ENCODE measurements around the gene FOXC1. TPM values are rescaled to one million over a fixed set of nuclear protein-coding genes. Genes with fewer than 3 reads are reported as not detected.

Gene FOXC1
- total RNA-seq, 1 experiment from 2014 or later: 10.2 TPM

- in situ Hi-C loops (cut with HindIII; ENCODE audit: low sequenced_read_pairs): no loop called here
- no peak for DNase-seq (ENCODE audit: low spot score)
These were observed 23.8 kb downstream of the FOXC1 start for GRCh38 chr6:1633366-1634021.

DNA sequence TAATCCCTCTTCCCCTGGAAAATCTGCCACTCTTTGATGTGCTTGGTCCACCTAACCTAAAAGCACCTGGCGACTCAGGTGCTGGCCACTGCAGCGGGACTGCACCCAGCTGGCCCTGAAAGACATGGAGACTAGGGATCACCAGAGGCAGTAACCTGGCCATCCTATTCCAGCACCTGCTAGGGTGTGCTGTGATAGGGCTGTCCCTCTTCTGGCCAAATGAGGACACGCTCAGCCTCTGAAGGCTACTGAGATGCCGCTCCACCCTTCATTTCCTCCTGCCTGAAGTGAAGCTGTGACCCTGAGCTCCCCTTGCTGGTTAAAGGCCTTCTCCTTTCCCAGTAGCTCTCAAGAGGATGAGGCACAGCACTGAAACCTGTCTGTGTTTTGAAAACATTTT is 24.4 kb downstream of the FOXC1 start:
- no peak for DNase-seq (ENCODE audit: low spot score)
- in situ Hi-C loops (cut with HindIII; ENCODE audit: low sequenced_read_pairs): no loop called here

DNA sequence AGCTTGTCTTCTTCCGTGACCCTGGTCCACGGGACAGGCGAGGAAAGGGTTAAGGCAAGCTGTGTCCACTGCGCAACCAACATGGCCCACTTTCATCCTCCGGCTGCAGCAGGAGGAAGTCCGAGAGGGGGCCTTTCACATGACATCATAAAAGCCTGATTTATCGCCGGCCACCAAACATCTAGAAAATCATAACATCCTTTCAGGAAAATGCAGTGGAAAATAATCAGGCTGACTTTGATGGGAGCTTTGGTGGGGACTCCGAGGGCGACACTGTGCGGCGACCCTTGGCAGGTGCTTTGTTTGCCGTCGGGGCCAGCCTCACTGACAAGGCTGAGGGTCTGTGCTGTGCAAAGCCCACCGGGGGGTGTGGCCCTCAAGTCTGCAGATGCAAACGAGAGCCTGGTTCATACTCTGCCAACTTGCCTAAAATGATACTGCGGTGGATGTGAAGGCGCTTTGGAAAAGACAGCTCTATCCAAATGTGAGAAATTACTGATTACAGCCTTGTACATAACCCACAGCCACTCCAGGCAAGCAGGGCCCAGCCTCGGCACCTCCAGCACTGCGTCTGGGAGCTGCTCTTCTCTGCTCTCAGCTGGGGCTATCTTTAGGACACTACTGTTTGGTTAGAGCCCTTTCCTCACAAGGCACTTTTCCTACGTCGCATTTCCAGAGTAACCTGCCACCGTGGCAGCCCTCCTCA is 25.7 kb downstream of the FOXC1 start:
- no peak for DNase-seq (ENCODE audit: low spot score)

GRCh38 chr6:1636272-1636825 is 26.6 kb downstream of the FOXC1 start:
- DNase-seq (ENCODE audit: low spot score): no peak
- in situ Hi-C loops (cut with HindIII; ENCODE audit: low sequenced_read_pairs): no loop called here

More for the DNA sequence above, 25.7 kb downstream of the FOXC1 start:
- in situ Hi-C loops (cut with HindIII; ENCODE audit: low sequenced_read_pairs): no loop called here

- DNase-seq (ENCODE audit: low spot score): no peak
- in situ Hi-C loops (cut with HindIII; ENCODE audit: low sequenced_read_pairs): no loop called here
These were observed 27.5 kb downstream of the FOXC1 start for GRCh38 chr6:1636971-1637871.

- in situ Hi-C loops (cut with HindIII; ENCODE audit: low sequenced_read_pairs): no loop called here
These were observed 29.7 kb downstream of the FOXC1 start for GRCh38 chr6:1639430-1639829.

DNA sequence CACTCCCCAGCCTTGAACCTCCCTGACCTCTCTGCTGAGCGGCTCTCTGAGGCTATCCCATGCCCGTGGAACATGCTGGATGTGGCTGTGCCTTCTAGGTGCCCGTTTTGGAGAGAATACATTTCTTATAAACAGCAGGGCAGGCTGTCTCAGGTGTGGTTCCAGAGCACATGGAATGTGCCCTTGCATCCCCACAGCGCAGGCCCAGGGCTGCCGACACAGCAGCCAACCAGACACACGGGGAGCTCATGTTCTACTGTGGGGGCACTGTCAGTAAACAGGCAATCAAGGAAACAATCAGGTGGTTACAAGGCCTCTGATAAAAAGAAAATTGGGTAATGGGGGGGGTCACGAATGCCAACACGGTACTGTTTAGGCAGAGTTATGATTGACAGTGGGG is 30.8 kb downstream of the FOXC1 start:
- in situ Hi-C loops (cut with HindIII; ENCODE audit: low sequenced_read_pairs): no loop called here
- DNase-seq (ENCODE audit: low spot score): no peak

More at GRCh38 chr6:1639430-1639829, 29.7 kb downstream of the FOXC1 start:
- DNase-seq (ENCODE audit: low spot score): no peak

- in situ Hi-C loops (cut with HindIII; ENCODE audit: low sequenced_read_pairs): no loop called here
- DNase-seq (ENCODE audit: low spot score): no peak
These were observed 31.7 kb downstream of the FOXC1 start for GRCh38 chr6:1641343-1641885.

GRCh38 chr6:1643111-1643510 is 33.4 kb downstream of the FOXC1 start:
- no peak for DNase-seq (ENCODE audit: low spot score)
- in situ Hi-C loops (cut with HindIII; ENCODE audit: low sequenced_read_pairs): no loop called here

DNA sequence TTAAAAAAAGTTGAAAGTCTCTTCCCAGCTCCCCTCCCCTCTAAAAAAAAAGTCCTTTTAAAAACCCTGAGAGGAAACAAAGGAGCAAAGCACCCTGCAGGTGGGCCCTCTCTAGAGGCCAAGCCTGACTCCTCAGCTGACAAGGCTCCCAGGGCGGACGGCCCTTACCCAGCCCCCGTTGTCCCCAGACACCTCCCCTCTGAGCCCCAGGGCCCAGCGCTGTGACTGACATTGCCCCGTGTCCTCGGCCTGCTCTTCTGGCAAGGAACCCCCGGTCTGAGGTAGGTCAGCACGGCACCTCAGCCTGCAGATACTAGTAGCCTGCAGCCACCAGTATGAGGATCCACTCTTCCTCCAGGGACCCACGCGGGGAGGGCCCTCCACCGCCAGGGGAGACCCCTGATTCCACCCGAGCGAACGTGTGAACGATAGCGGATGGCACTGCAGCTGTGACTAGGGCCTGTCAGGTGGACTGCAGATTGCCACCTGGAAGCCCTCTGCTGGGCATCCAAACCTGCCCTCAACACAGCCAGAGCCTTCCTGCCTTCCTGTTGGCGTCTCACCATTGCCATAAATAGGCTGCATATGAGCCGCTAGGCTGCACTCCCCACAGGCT is 34.2 kb downstream of the FOXC1 start:
- in situ Hi-C loops (cut with HindIII; ENCODE audit: low sequenced_read_pairs): no loop called here
- no peak for DNase-seq (ENCODE audit: low spot score)

GRCh38 chr6:1644516-1645060 is 34.9 kb downstream of the FOXC1 start:
- in situ Hi-C loops (cut with HindIII; ENCODE audit: low sequenced_read_pairs): no loop called here

DNA sequence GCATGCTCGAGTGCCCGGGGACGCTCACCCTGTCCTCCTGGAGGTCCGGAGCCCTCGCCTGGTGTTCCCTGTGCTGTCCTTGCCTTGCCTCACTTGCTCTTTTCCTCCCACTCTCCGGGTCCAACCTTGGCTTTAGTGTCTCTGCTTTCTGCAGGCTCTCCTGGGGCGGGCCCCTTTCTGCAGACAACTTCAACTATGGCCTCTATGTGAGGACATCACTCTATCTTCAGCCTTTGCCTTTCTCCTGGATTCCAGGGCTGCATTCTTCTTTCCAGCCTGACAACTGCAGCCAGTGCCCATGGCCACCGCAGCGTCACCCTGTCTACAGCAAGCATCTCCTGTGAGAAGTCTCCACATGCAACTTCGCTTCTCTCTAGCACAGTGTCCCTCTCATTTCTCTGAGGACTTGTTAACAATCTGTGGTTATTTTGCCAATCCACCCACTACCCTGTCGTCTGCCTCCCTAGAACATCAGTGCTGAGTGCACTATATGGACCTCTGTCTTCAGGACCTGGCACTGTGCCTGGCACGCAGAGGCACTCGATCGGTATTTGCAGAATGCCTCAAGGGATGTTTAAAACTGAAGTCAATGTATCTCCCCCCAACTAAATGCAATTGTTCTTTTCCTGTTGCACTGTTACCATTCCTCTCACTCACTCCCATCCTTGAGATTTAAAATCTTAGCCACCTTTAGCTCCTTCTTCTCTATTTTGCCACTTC is 35.9 kb downstream of the FOXC1 start:
- in situ Hi-C loops (cut with HindIII; ENCODE audit: low sequenced_read_pairs): no loop called here
- DNase-seq (ENCODE audit: low spot score): no peak

More at GRCh38 chr6:1644516-1645060, 34.9 kb downstream of the FOXC1 start:
- no peak for DNase-seq (ENCODE audit: low spot score)

DNA sequence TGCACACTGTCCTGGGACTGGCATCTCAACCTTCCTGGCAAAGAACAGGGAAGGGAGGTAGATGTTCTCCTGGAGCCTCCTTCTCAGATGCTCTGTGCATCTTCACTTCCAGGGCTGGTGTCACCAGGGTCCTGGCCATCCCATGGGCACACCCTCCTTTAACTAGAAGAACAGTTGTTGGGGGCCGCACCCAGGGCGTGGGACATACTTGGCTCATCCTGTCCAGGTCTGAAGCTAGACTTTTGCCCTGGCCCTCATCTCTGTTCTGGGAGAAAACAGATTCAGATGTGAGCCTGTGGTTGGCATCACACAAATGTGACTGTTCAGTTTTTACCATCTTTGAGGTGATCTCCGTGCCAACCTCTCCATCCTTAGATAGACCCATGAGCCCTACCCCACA is 41.6 kb downstream of the FOXC1 start:
- no peak for DNase-seq (ENCODE audit: low spot score)
- in situ Hi-C loops (cut with HindIII; ENCODE audit: low sequenced_read_pairs): no loop called here

DNA sequence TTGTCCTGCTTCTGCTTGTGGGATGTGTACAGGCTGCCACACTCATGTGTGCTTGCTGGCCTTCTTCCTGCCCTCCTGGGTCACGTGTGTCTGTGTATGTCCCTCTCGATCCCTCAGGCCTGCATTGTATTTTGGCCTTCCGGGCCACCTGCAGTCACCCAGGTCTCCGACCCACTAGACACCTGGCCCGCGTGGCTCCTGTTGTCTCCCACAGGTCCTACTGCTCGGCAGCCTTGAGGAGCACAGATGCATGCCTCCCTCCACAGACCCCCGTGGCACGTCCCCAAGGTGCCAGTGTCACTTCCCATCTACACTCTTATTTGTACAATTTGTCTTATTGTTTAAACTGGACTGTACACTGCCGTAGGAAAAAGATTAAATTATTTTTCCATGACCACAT is 43.1 kb downstream of the FOXC1 start:
- DNase-seq (ENCODE audit: low spot score): no peak
- in situ Hi-C loops (cut with HindIII; ENCODE audit: low sequenced_read_pairs): no loop called here

- DNase-seq (ENCODE audit: low spot score): no peak
- in situ Hi-C loops (cut with HindIII; ENCODE audit: low sequenced_read_pairs): no loop called here
These were observed 44.3 kb downstream of the FOXC1 start for GRCh38 chr6:1654054-1654453.

DNA sequence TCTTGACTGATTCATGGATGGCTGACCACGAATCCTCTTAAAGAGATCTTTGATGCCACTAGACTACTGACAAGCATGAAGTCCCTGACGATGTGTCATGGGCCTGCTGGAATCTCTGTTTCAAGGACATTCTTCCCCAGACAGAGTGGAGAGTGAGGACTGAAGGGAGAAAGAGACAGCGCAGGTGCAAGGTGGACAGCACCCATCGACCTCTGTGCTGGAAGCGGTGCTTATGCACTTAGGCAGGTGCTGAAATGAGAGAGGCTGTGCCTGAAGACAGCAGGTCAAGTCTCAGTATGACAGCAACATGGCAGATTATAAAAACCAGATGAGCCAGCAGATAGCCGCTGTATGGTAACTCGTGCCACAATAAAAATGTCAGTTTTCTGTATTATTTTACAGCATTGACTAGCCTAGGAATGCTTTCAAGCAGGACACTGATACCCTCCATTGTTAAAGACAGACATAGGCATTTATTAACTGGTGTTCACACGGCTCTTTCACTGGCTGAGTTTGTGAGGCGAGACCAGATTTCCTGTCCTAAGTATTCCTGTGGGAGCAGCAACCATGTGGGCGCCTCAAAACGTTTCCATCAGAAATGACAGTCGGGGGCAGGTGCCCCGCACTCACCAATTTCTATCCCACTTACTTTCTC is 47.5 kb downstream of the FOXC1 start:
- in situ Hi-C loops (cut with HindIII; ENCODE audit: low sequenced_read_pairs): no loop called here
- DNase-seq (ENCODE audit: low spot score): no peak

GRCh38 chr6:1657771-1658165 is 48.1 kb downstream of the FOXC1 start:
- DNase-seq (ENCODE audit: low spot score): no peak
- in situ Hi-C loops (cut with HindIII; ENCODE audit: low sequenced_read_pairs): no loop called here

Measured in G401 (cell line).